ENCODE results near the gene PTGR3. TPM values are rescaled to one million over a fixed set of nuclear protein-coding genes. Genes with fewer than 3 reads are reported as not detected.

PTGR3 gene
- total and polyA plus RNA-seq, 12 donors: 10.0 to 71.3 (median 57.1) TPM

GRCh38 chr18:75221897-75222296 lies 13.0 kb upstream of the PTGR3 start:
- TF ChIP-seq CTCF (IDR thresholded peaks at IDR 0.05): no peak
- 61 to 75% methylated on average over 7 of the region's 7 CpGs for WGBS, 2 donors
- peak in 2 of 8 donors; percentile 52 to 57 for ATAC-seq
- Histone ChIP-seq H3K36me3 (no peaks in the 10 kb centered on the region), H3K27me3 (no peaks in the 10 kb centered on the region), H3K9me3 (no peaks in the 10 kb centered on the region), H3K27ac (peak overlapping the region in 4 of 10 donors; percentile 10 to 41 (median 36)), H3K4me1 (peaks cover 7 to 84% (median 71%) of the 10 kb centered on the region in 9 donors), H3K4me3 (no peak overlapping the region)
- intact Hi-C loops (cut with DNase I): no loop called here
- DNase-seq: no peak

GRCh38 chr18:75221397-75221796 lies 12.5 kb upstream of the PTGR3 start:
- no peak for ATAC-seq
- no peaks in the 10 kb centered on the region for H3K27me3 ChIP-seq
- peak overlapping the region in 5 of 10 donors; percentile 15 to 41 (median 33) for H3K27ac ChIP-seq
- no peaks in the 10 kb centered on the region for H3K9me3 ChIP-seq
- DNase-seq: no peak
- no peaks in the 10 kb centered on the region for H3K36me3 ChIP-seq
- intact Hi-C loops (cut with DNase I): no loop called here
- TF ChIP-seq CTCF (IDR thresholded peaks at IDR 0.05): no peak
- 65 to 71% methylated on average over 1 of the region's 1 CpG for WGBS, 2 donors
- H3K4me3 ChIP-seq: no peak overlapping the region
- peaks cover 6 to 84% (median 71%) of the 10 kb centered on the region in 9 donors for H3K4me1 ChIP-seq

- H3K27me3 ChIP-seq: no peaks in the 10 kb centered on the region
- peak overlapping the region in 7 of 10 donors; percentile 5 to 41 (median 17) for H3K27ac ChIP-seq
- no peak overlapping the region for H3K4me3 ChIP-seq
- H3K36me3 ChIP-seq: no peaks in the 10 kb centered on the region
- intact Hi-C loops (cut with DNase I): no loop called here
- ATAC-seq (peak in 1 of 8 donors; percentile 37), DNase-seq (no peak)
- WGBS, 2 donors: 63 to 70% methylated on average over 12 of the region's 12 CpGs
- H3K9me3 ChIP-seq: no peaks in the 10 kb centered on the region
- TF ChIP-seq CTCF (IDR thresholded peaks at IDR 0.05): no peak
- H3K4me1 ChIP-seq: peaks cover 6 to 85% (median 72%) of the 10 kb centered on the region in 9 donors
Measured at GRCh38 chr18:75220551-75221355, 11.8 kb upstream of the PTGR3 start.

GRCh38 chr18:75219745-75220375 lies 10.9 kb upstream of the PTGR3 start:
- peak overlapping the region in 5 of 10 donors; percentile 5 to 70 (median 33) for H3K27ac ChIP-seq
- intact Hi-C loops (cut with DNase I): no loop called here
- no peak for ATAC-seq
- H3K4me3 ChIP-seq: no peak overlapping the region
- H3K4me1 ChIP-seq: peaks cover 6 to 93% (median 79%) of the 10 kb centered on the region in 9 donors
- TF ChIP-seq CTCF (IDR thresholded peaks at IDR 0.05): no peak
- peaks cover 0 to 5% (median 0%) of the 10 kb centered on the region in 9 donors for H3K36me3 ChIP-seq
- no peak for DNase-seq
- H3K9me3 ChIP-seq: no peaks in the 10 kb centered on the region
- no peaks in the 10 kb centered on the region for H3K27me3 ChIP-seq
- WGBS, 2 donors: 89 to 93% methylated on average over 11 of the region's 11 CpGs
